Kasumi-1 (cell line): ENCODE data around the gene IKZF4.
A peak's percentile ranks its signal among the peaks of the same experiment; 100 is the strongest.
"Not testable (repeated sequence)": the region's sequence is repeated elsewhere in the genome, so short reads cannot be mapped to it uniquely, and the experiment has no call there.

Source experiments
- DNase-seq, 2 experiments: peaks; one replicate each; lab custom pipeline; 2025; lab: John Stamatoyannopoulos, UW

The IKZF4 gene

DNA sequence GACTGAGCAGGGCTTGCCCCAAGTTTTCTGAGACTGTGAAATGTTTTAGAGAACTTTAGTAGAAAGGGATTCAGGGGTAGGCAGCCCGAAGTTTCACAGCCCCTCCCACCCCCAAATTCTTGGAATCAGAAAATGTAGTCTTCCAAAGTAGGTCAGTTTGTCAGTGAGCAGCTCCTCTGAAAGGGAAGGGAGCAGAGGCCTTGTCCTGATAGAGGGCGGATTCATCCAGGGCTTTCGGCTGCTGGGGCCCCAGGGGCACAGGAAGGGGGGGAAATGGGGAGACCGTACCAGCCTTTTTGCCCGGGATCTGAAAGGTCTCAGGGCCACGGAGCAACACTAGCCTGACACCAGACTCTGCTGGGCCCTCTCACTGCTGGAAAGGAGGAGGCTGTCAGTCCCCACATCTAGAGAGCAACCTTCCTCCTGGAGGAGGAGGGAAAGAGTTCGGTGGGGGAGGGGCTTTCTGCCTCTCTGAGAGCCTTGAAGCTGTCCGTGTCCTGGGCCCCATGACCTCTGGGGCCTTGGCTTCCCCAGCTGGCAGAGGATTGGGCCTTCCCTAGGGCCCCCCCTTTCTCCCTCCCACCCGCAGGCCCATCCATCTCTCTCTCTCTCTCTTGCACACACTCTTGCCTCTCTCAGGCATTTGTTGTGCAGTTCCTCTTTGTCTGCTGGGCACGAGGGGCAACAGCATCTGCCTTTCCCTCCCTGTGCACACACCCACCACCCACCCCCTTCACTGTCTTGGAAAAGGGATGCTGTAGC lies at the start of gene IKZF4:
Gene IKZF4 (plus strand): TSS at position 621 of the 762 bp plus-strand sequence. CDS start 451 bp downstream, outside the sequence.
- DNase-seq, result peak; percentile 82 to 89

DNA sequence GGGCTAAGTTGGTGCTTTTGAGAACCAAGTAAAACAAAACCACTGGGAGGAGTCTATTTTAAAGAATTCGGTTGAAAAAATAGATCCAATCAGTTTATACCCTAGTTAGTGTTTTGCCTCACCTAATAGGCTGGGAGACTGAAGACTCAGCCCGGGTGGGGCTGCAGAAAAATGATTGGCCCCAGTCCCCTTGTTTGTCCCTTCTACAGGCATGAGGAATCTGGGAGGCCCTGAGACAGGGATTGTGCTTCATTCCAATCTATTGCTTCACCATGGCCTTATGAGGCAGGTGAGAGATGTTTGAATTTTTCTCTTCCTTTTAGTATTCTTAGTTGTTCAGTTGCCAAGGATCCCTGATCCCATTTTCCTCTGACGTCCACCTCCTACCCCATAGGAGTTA lies 48.8 kb upstream of the IKZF4 start:
- no peak for DNase-seq

DNA sequence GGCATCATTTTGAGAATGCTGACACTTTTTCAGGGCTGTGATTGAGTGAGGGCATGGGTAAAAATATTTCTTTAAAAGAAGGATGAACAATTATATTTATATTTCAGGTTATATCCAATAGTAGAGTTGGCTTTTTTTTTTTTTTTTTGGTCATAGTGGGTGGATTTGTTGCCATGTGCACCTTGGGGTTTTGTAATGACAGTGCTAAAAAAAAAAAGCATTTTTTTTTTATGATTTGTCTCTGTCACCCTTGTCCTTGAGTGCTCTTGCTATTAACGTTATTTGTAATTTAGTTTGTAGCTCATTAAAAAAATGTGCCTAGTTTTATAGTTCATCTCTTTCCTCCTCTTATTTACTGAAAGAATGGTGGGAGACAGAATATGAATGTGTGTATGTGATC lies 48.4 kb upstream of the IKZF4 start:
- DNase-seq, result no peak

DNA sequence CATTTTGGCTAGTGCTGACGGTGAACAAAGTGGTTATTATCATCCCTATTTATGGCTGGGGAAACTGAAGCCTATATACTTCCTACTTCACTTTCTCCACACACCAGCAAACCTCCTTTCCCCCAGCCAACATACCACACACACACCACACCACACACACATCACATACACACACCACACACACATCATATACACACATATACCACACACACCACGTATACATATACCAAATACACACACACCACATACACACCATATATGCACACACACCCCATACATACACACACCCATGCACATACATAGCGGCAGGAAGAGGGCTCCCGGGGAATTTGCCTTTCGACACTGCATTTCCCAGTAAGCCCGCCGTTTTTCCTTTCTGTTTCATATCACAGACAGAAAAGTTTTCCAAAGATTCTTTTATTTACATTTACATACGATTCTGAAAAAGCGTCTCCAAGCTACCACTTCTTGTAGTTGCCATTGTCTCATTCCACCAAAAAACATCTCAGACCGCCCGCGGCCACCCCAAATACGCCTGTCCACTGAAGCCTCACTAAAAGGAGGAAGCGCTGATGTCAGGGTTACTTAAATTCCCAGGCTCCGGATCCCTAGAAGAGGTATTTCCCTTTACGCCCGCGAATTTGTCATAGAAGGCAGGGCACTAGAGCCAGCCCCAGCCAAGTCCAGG lies 47.8 kb upstream of the IKZF4 start:
- DNase-seq, result peak; percentile 57 to 58

DNA sequence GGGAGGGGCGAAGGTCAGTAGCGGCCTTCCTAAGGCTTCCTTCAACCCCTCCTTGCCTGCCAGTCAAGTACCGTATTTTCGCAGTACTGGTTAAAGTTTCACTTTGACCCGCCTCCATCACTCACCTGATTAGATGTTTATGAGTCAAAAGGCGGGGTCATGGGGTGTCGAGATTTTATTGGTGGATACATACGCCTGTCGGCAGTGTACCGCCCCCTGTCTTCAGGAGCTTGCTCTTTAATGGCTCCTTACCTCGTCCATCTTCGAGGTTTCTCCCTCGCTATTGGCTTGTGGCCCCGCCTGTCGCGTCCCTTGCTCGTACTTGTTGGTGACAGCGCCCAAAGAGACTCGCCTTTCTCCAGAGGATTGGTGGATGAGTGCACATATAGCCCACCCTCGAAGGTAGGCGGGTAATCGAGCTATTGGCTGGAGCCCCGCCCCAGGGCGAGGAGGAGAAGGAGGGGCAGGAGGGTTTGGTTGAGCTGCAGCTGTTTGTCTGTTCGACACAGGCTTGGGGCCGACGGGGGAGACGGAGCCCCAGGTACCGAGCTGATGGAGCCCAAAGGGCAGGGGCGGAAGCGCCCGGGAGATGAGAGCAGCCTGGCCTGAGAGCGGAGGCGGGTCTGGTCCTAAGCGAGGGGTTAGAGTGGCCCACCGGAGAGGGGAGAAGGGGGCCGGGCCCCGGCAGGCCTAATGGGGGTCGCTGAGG lies 47.1 kb upstream of the IKZF4 start, which contains the start of gene RAB5B:
Gene RAB5B (plus strand): TSS at position 480 of the 709 bp plus-strand sequence. CDS start 12,883 bp downstream, outside the sequence.
- peak; percentile 100 for DNase-seq

DNA sequence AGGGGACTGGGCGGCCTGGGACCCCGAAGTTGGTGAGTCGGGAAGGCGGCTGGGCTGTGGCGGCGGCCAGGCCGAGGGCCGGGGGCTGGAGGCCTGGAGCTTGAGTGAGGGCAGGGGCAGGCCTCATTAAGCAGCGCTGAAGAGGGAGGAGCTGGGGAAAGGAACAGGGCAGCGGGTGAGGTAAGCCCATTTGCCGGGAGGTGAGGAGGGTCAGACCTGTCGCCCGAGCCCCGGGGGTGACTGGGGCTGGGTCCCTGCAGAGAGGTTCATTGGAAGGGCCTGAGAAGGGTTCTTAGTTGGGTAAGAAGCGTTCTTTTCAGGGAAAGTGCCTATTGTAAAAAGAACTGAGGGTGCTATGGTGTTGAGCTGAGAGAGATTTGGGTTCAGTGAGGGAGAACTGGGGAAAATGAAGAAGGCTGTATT lies 46.5 kb upstream of the IKZF4 start:
- DNase-seq, result peak; percentile 29 to 46

GRCh38 chr12:55978393-55978792 lies 42.5 kb upstream of the IKZF4 start:
- no peak for DNase-seq

DNA sequence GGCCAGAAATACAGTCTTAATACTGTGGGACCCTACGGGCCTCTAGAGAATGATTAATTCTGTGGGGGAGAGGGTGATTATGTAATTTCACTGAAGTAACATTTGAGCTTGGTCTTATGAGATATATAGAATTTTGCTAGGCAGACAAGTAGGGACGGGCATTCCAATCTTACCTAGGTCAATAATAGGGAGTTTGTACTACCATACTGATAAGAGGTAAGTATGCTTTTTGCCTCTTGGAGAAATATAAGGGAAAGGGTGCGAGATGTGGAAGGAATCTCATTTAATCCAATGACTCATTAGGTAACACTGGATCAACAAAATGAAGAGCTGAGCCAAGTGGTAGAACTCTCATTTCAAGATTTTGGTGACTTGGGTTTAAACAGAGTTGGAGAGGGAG lies 41.8 kb upstream of the IKZF4 start:
- DNase-seq, result no peak

GRCh38 chr12:55981882-55982281 lies 39.0 kb upstream of the IKZF4 start:
- DNase-seq, result not testable (repeated sequence)

- peak; percentile 93 for DNase-seq
These were observed 38.4 kb upstream of the IKZF4 start for GRCh38 chr12:55982319-55982936.

GRCh38 chr12:55983232-55983842 lies 37.5 kb upstream of the IKZF4 start:
- DNase-seq, result peak; percentile 41 to 58

- no peak for DNase-seq
These were observed 36.0 kb upstream of the IKZF4 start for GRCh38 chr12:55984861-55985260.

- no peak for DNase-seq
These were observed 35.5 kb upstream of the IKZF4 start for GRCh38 chr12:55985341-55985740.

DNA sequence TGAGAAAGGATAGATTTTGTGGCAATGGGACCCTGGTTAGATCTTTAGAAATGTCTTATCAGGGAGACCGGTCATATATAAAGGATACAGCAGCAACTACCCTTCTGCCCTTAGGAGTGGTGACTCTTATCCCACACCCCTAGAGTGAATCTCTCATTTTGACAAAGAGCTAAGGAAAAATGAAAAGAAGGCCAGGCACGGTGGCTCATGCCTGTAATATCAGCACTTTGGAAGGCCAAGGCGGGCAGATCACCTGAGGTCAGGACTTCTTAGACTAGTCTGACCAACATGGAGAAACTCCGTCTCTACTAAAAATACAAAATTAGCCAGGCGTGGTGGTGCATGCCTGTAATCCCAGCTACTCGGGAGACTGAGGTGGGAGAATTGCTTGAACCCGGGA lies 34.9 kb upstream of the IKZF4 start:
- DNase-seq, result not testable (repeated sequence)

DNA sequence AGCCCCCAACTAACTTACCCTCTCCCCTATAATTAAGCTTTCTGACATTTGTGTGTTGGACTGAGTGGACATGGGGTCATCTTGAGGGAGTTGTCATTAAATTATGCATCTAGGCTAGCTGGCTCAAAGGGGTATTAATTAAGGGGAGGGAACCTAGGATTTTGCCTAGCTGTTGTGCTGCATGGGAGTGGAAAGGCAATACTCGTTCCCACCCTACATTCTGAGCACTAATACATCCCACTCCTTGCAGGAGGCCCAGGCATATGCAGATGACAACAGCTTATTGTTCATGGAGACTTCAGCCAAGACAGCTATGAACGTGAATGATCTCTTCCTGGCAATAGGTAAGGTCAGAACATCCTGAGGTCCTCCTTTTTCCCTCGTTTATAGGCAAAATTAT lies 29.7 kb upstream of the IKZF4 start:
- DNase-seq, result no peak

GRCh38 chr12:55993230-55993853 lies 27.5 kb upstream of the IKZF4 start:
- no peak for DNase-seq

DNA sequence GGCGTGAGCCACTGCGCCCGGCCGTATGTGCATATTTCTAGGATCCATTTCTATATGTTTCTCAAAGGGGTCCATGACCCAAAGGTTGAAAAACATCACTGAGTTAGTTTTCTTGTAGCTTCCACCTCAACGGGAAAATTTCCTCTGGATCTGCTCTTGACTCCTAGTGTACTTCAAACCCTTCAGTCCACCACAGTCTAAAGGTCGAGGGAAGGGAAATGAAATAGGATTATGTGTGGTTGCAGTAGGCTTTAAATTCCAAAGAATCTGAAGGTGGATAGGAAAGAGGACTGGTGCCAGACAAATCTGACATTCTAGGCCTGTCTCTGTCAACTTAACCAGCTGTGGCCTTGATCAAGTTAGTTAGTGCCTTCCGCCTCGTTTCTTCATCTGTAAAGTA lies 25.5 kb upstream of the IKZF4 start:
- no peak for DNase-seq

GRCh38 chr12:55996201-55996714 lies 24.6 kb upstream of the IKZF4 start:
- DNase-seq, result peak; percentile 64 to 71

- peak; percentile 79 to 90 for DNase-seq
These were observed 23.9 kb upstream of the IKZF4 start, which contains the start of gene SUOX for GRCh38 chr12:55996715-55997534. Gene SUOX, plus strand, starts transcription at chr12:55997276. Its CDS starts 4,946 bp downstream, at chr12:56002222.

DNA sequence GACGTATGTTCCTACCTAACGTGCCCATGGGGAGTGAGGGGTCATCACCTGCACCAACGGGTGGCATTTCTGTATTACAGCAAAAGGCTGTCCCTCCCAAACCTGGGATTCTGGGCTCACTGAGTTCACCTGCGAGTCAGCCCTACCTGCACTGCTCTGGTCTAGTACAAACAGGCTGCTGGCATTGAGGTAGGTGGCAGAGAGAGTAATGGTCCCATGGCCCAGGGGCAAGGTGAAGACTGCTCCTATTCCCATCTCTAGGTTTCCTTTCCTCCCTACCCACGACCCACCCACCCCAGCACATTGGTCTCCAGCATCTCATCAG lies 23.3 kb upstream of the IKZF4 start:
- DNase-seq, result no peak
